Measurements from ENCODE around the gene CUBN.

The CUBN gene

GRCh38 chr10:16942381-16943078, 187.1 kb downstream of the CUBN start:
- Histone ChIP-seq H3K27ac (ENCODE audit: insufficient read depth, low read depth, low read length, poor library complexity, severe bottlenecking) (no peak overlapping the region), H3K4me3 (ENCODE audit: insufficient read depth, low read depth, low read length) (no peak overlapping the region), H3K9me3 (ENCODE audit: control insufficient read depth, low read length) (no peaks in the 10 kb centered on the region), H3K36me3 (ENCODE audit: control insufficient read depth, insufficient read depth, low read length) (no peaks in the 10 kb centered on the region), H3K4me1 (ENCODE audit: control insufficient read depth, insufficient read depth, low read length) (peaks cover 1% of the 10 kb centered on the region), H3K27me3 (ENCODE audit: control insufficient read depth, insufficient read depth, low read length, poor library complexity, severe bottlenecking) (no peaks in the 10 kb centered on the region)
- WGBS, 2 experiments, result 88 to 90% methylated on average over 2 of the region's 4 CpGs

- WGBS, 2 experiments, result 92 to 100% methylated on average over 1 to 2 of the region's 4 CpGs
- Histone ChIP-seq H3K27ac (ENCODE audit: insufficient read depth, low read depth, low read length, poor library complexity, severe bottlenecking) (no peak overlapping the region), H3K9me3 (ENCODE audit: control insufficient read depth, low read length) (no peaks in the 10 kb centered on the region), H3K4me3 (ENCODE audit: insufficient read depth, low read depth, low read length) (no peak overlapping the region), H3K36me3 (ENCODE audit: control insufficient read depth, insufficient read depth, low read length) (no peaks in the 10 kb centered on the region), H3K4me1 (ENCODE audit: control insufficient read depth, insufficient read depth, low read length) (no peaks in the 10 kb centered on the region), H3K27me3 (ENCODE audit: control insufficient read depth, insufficient read depth, low read length, poor library complexity, severe bottlenecking) (no peaks in the 10 kb centered on the region)
These were observed 187.7 kb downstream of the CUBN start for GRCh38 chr10:16941870-16942269.

- H3K4me1 ChIP-seq (ENCODE audit: control insufficient read depth, insufficient read depth, low read length), result no peaks in the 10 kb centered on the region
- 92% methylated on average over 2 of the region's 3 CpGs; no CpG with 5 or more reads in 1 of the 2 experiments for WGBS, 2 experiments
- no peaks in the 10 kb centered on the region for H3K36me3 ChIP-seq (ENCODE audit: control insufficient read depth, insufficient read depth, low read length)
- no peak overlapping the region for H3K4me3 ChIP-seq (ENCODE audit: insufficient read depth, low read depth, low read length)
- H3K27ac ChIP-seq (ENCODE audit: insufficient read depth, low read depth, low read length, poor library complexity, severe bottlenecking), result no peak overlapping the region
- no peaks in the 10 kb centered on the region for H3K9me3 ChIP-seq (ENCODE audit: control insufficient read depth, low read length)
- H3K27me3 ChIP-seq (ENCODE audit: control insufficient read depth, insufficient read depth, low read length, poor library complexity, severe bottlenecking), result no peaks in the 10 kb centered on the region
These were observed 188.5 kb downstream of the CUBN start for GRCh38 chr10:16941067-16941466.

GRCh38 chr10:16938952-16939351, 190.7 kb downstream of the CUBN start:
- 52 to 79% methylated on average over 1 to 2 of the region's 3 CpGs for WGBS, 2 experiments
- no peaks in the 10 kb centered on the region for H3K36me3 ChIP-seq (ENCODE audit: control insufficient read depth, insufficient read depth, low read length)

GRCh38 chr10:16934461-16934860, 195.2 kb downstream of the CUBN start:
- no peak overlapping the region for H3K4me3 ChIP-seq (ENCODE audit: insufficient read depth, low read depth, low read length)

More at GRCh38 chr10:16938952-16939351, 190.7 kb downstream of the CUBN start:
- no peak overlapping the region for H3K4me3 ChIP-seq (ENCODE audit: insufficient read depth, low read depth, low read length)
- H3K9me3 ChIP-seq (ENCODE audit: control insufficient read depth, low read length), result no peaks in the 10 kb centered on the region
- H3K27ac ChIP-seq (ENCODE audit: insufficient read depth, low read depth, low read length, poor library complexity, severe bottlenecking), result no peak overlapping the region
- H3K27me3 ChIP-seq (ENCODE audit: control insufficient read depth, insufficient read depth, low read length, poor library complexity, severe bottlenecking), result no peaks in the 10 kb centered on the region
- no peaks in the 10 kb centered on the region for H3K4me1 ChIP-seq (ENCODE audit: control insufficient read depth, insufficient read depth, low read length)

GRCh38 chr10:16933783-16934182, 195.8 kb downstream of the CUBN start:
- H3K4me1 ChIP-seq (ENCODE audit: control insufficient read depth, insufficient read depth, low read length), result peaks cover 4% of the 10 kb centered on the region
- H3K4me3 ChIP-seq (ENCODE audit: insufficient read depth, low read depth, low read length), result no peak overlapping the region
- no peaks in the 10 kb centered on the region for H3K27me3 ChIP-seq (ENCODE audit: control insufficient read depth, insufficient read depth, low read length, poor library complexity, severe bottlenecking)
- H3K27ac ChIP-seq (ENCODE audit: insufficient read depth, low read depth, low read length, poor library complexity, severe bottlenecking), result no peak overlapping the region
- no peaks in the 10 kb centered on the region for H3K9me3 ChIP-seq (ENCODE audit: control insufficient read depth, low read length)
- H3K36me3 ChIP-seq (ENCODE audit: control insufficient read depth, insufficient read depth, low read length), result no peaks in the 10 kb centered on the region
- 81 to 94% methylated on average over 4 of the region's 4 CpGs for WGBS, 2 experiments

More at GRCh38 chr10:16934461-16934860, 195.2 kb downstream of the CUBN start:
- Histone ChIP-seq H3K27me3 (ENCODE audit: control insufficient read depth, insufficient read depth, low read length, poor library complexity, severe bottlenecking) (no peaks in the 10 kb centered on the region), H3K36me3 (ENCODE audit: control insufficient read depth, insufficient read depth, low read length) (no peaks in the 10 kb centered on the region), H3K27ac (ENCODE audit: insufficient read depth, low read depth, low read length, poor library complexity, severe bottlenecking) (no peak overlapping the region), H3K9me3 (ENCODE audit: control insufficient read depth, low read length) (no peaks in the 10 kb centered on the region), H3K4me1 (ENCODE audit: control insufficient read depth, insufficient read depth, low read length) (no peaks in the 10 kb centered on the region)
- WGBS, 2 experiments, result 97 to 98% methylated on average over 2 of the region's 2 CpGs

GRCh38 chr10:16931930-16932329, 197.7 kb downstream of the CUBN start:
- 86 to 89% methylated on average over 5 of the region's 5 CpGs for WGBS, 2 experiments
- Histone ChIP-seq H3K9me3 (ENCODE audit: control insufficient read depth, low read length) (no peaks in the 10 kb centered on the region), H3K4me1 (ENCODE audit: control insufficient read depth, insufficient read depth, low read length) (peaks cover 13% of the 10 kb centered on the region), H3K36me3 (ENCODE audit: control insufficient read depth, insufficient read depth, low read length) (no peaks in the 10 kb centered on the region), H3K27ac (ENCODE audit: insufficient read depth, low read depth, low read length, poor library complexity, severe bottlenecking) (no peak overlapping the region), H3K4me3 (ENCODE audit: insufficient read depth, low read depth, low read length) (no peak overlapping the region), H3K27me3 (ENCODE audit: control insufficient read depth, insufficient read depth, low read length, poor library complexity, severe bottlenecking) (no peaks in the 10 kb centered on the region)

GRCh38 chr10:16930540-16930939, 199.1 kb downstream of the CUBN start:
- WGBS, 2 experiments, result 95 to 100% methylated on average over 2 of the region's 2 CpGs
- Histone ChIP-seq H3K27me3 (ENCODE audit: control insufficient read depth, insufficient read depth, low read length, poor library complexity, severe bottlenecking) (no peaks in the 10 kb centered on the region), H3K4me3 (ENCODE audit: insufficient read depth, low read depth, low read length) (no peak overlapping the region), H3K36me3 (ENCODE audit: control insufficient read depth, insufficient read depth, low read length) (no peaks in the 10 kb centered on the region), H3K27ac (ENCODE audit: insufficient read depth, low read depth, low read length, poor library complexity, severe bottlenecking) (no peak overlapping the region), H3K4me1 (ENCODE audit: control insufficient read depth, insufficient read depth, low read length) (peaks cover 13% of the 10 kb centered on the region), H3K9me3 (ENCODE audit: control insufficient read depth, low read length) (no peaks in the 10 kb centered on the region)

- H3K4me3 ChIP-seq (ENCODE audit: insufficient read depth, low read depth, low read length), result no peak overlapping the region
- no peak overlapping the region for H3K27ac ChIP-seq (ENCODE audit: insufficient read depth, low read depth, low read length, poor library complexity, severe bottlenecking)
- WGBS, 2 experiments, result 0 to 1% methylated on average over 3 of the region's 4 CpGs
- H3K36me3 ChIP-seq (ENCODE audit: control insufficient read depth, insufficient read depth, low read length), result no peaks in the 10 kb centered on the region
- no peaks in the 10 kb centered on the region for H3K27me3 ChIP-seq (ENCODE audit: control insufficient read depth, insufficient read depth, low read length, poor library complexity, severe bottlenecking)
- peaks cover 13% of the 10 kb centered on the region for H3K4me1 ChIP-seq (ENCODE audit: control insufficient read depth, insufficient read depth, low read length)
- H3K9me3 ChIP-seq (ENCODE audit: control insufficient read depth, low read length), result no peaks in the 10 kb centered on the region
These were observed 200.5 kb downstream of the CUBN start for GRCh38 chr10:16929069-16929468.

GRCh38 chr10:16927546-16927945, 202.1 kb downstream of the CUBN start:
- Histone ChIP-seq H3K4me1 (ENCODE audit: control insufficient read depth, insufficient read depth, low read length) (peaks cover 13% of the 10 kb centered on the region), H3K27ac (ENCODE audit: insufficient read depth, low read depth, low read length, poor library complexity, severe bottlenecking) (no peak overlapping the region), H3K4me3 (ENCODE audit: insufficient read depth, low read depth, low read length) (no peak overlapping the region), H3K27me3 (ENCODE audit: control insufficient read depth, insufficient read depth, low read length, poor library complexity, severe bottlenecking) (no peaks in the 10 kb centered on the region), H3K9me3 (ENCODE audit: control insufficient read depth, low read length) (no peaks in the 10 kb centered on the region), H3K36me3 (ENCODE audit: control insufficient read depth, insufficient read depth, low read length) (no peaks in the 10 kb centered on the region)
- WGBS, 2 experiments, result 82 to 85% methylated on average over 4 of the region's 4 CpGs

All from ectodermal cell (in vitro differentiated cells).